Heart left ventricle (tissue), 16 donors: ENCODE measurements around the gene MACROD1. TPM values are rescaled to one million over a fixed set of nuclear protein-coding genes. Genes with fewer than 3 reads are reported as not detected.

Source experiments
- ATAC-seq, 4 donors: fragments of 200-7000 bp; cut with Tn5 transposase; one replicate each; pipeline ENCODE4 v1.9.1; 2020 to 2022; ENCODE audit warnings: moderate library complexity in 4 of 4, mild to moderate bottlenecking in 3 of 4, moderate number of reproducible peaks in 1 of 4
- DNase-seq, 5 donors: peaks; one replicate each; pipeline ENCODE4 v3.0.0-alpha.2; 2020
- H3K27ac ChIP-seq, 12 donors: fragments of 200-600 bp; sonication (generic) in 4 of 12; one replicate each; pipeline versions ENCODE4 v1.5.0 to v1.8.0; 2016 to 2022; ENCODE audit warnings: mild to moderate bottlenecking in 2 of 12
- H3K27me3 ChIP-seq, 9 donors: fragments of 200-600 bp; sonication (generic) in 2 of 9; one replicate each; pipeline versions ENCODE4 v1.5.1 to v1.8.0; 2016 to 2022; ENCODE audit warnings: mild to moderate bottlenecking in 3 of 9
- H3K36me3 ChIP-seq, 9 donors: fragments of 200-600 bp; sonication (generic) in 2 of 9; one replicate each; pipeline versions ENCODE4 v1.5.0 to v1.8.0; 2018 to 2022; ENCODE audit warnings: mild to moderate bottlenecking in 2 of 9
- H3K4me1 ChIP-seq, 12 donors: fragments of 200-600 bp; sonication (generic) in 4 of 12; one replicate each; pipeline versions ENCODE4 v1.5.0 to v1.8.0; 2016 to 2022; ENCODE audit warnings: mild to moderate bottlenecking in 3 of 12
- H3K4me3 ChIP-seq, 12 donors: fragments of 200-600 bp; sonication (generic) in 4 of 12; one replicate each; pipeline versions ENCODE4 v1.5.0 to v1.8.0; 2017 to 2022; ENCODE audit warnings: mild to moderate bottlenecking in 9 of 12, moderate library complexity in 4 of 12
- H3K9me3 ChIP-seq, 12 donors: fragments of 200-600 bp; sonication (generic) in 4 of 12; one replicate each; pipeline versions ENCODE4 v1.5.0 to v1.8.0; 2016 to 2022; ENCODE audit warnings: mild to moderate bottlenecking in 1 of 12
- CTCF ChIP-seq, 12 donors: fragments of 200-600 bp; sonication (generic) in 4 of 12; IDR thresholded peaks; one replicate each; pipeline versions ENCODE4 v1.5.0 to v1.8.0; 2018 to 2022; ENCODE audit warnings: antibody characterized with exemption in 12 of 12, mild to moderate bottlenecking in 5 of 12
- POLR2A ChIP-seq, 2 donors: fragments of 450-650 bp; IDR thresholded peaks; one replicate each; pipeline ENCODE4 v1.6.1; 2017; ENCODE audit warnings: antibody characterized with exemption in 2 of 2, mild to moderate bottlenecking in 2 of 2, moderate library complexity in 2 of 2
- WGBS, 4 donors: extraction: QIAGEN DNeasy Blood & Tissue Kit in 2 of 4; methylation state at CpG; one replicate each; pipeline versions ENCODE4 v1.1.5 to v1.1.7; 2013 to 2018; 5-methylcytosine and 5-hydroxymethylcytosine counted together
- intact Hi-C, 10 donors: fragments of 100-400 bp; cut with DNase I; formaldehyde crosslinking; loops; one replicate each; pipeline versions ENCODE4 v1.11.1 to v1.14.2; 2022
- polyA plus RNA-seq, 2 donors: library from polyadenylated mRNA; stranded (reverse); fragments of 200-250 nt; gene quantifications; one replicate each; pipeline ENCODE4 v1.2.3, GENCODE V29; 2013
- total RNA-seq, 9 donors: library from RNA; depleted of rRNA in 2 of 9; stranded (reverse); fragments of >200 nt in 2 of 9; fragmentation: NEBNext Ultra II Directional in 3 of 9; extraction: Animal tissue kit (Norgen Biotek cat#: 25700) in 3 of 9; gene quantifications; one replicate each; pipeline versions ENCODE4 v1.1.0 to v1.2.4, GENCODE V29; 2016 to 2023
- donor health status: ischemic (EF 13 %, LVEDD 7.1; RV severe dilation, severe dysfunction).
- donor health status: healthy with polysubstance abuse.
- donor health status: DM: no; HTN: yes; CAD: no.
- donor health status: DM: no; HTN: no; CAD: no.
- donor health status: ischemic (EF 25% LVEDD 6.9; RV normal size, moderate dysfunction).
- donor health status: ischemic (EF 25% LVEDD 5.7; RV mildly dilated, moderate dysfunction).
- donor health status: healthy.
- donor health status: DM: yes; HTN: yes; CAD: no.
- donor health status: ischemic (EF 35%, LVEDD 5.7; RV mildly dilated, moderate dysfunction).
- donor health status: nonischemic (EF 11% LVEDD 7.7; RV severe dilation, severe dysfunction).
- donor health status: DM: yes; HTN: yes; CAD: no.
- donor health status: PGD.
- donor health status: ischemic (EF 29% LVEDD 5.4; RV normal size, mild dysfunction).
- donor health status: nonischemic (EF 23%, LVEDD 6.1; RV moderate dilation, normal function).

MACROD1 gene
- total and polyA plus RNA-seq, 11 donors, result 48.9 to 287 (median 116) TPM

GRCh38 chr11:64074239-64074638 is 91.7 kb downstream of the MACROD1 start:
- intact Hi-C loops, result no loop called here
- WGBS, 4 donors, result 68 to 88% (median 80%) methylated on average over 10 of the region's 10 CpGs

DNA sequence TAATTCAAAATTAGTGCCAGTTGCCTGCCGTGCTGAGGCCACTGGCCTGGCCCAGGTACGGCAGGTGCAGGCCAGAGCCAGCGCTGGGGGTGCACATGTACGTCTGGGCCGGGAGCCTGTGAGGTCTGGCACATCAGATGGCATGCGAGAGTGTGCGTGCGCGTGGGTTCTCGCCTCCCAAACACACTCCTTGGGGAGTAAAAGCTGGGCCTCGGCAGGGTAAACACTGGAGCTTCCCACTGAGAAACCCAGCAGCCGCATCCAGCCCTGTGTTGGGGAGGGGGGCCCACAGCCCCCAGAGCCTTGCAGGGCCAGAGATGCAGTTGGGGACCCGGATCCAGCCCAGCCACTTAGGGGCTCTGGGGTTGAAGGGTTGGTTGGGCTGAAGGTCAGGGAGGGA is 92.4 kb downstream of the MACROD1 start:
- Histone ChIP-seq H3K27ac (no peak overlapping the region), H3K36me3 (no peaks in the 10 kb centered on the region), H3K4me1 (peaks cover 4 to 80% (median 12%) of the 10 kb centered on the region in 12 donors), H3K27me3 (no peaks in the 10 kb centered on the region), H3K4me3 (no peak overlapping the region), H3K9me3 (no peaks in the 10 kb centered on the region)
- TF ChIP-seq CTCF (IDR thresholded peaks at IDR 0.05), result no peak
- TF ChIP-seq POLR2A (IDR thresholded peaks at IDR 0.05), result no peak
- DNase-seq (no peak), ATAC-seq (no peak)
- intact Hi-C loops, result no loop called here
- WGBS, 4 donors, result 83 to 89% (median 83%) methylated on average over 8 to 13 of the region's 13 CpGs

More at GRCh38 chr11:64074239-64074638, 91.7 kb downstream of the MACROD1 start:
- TF ChIP-seq POLR2A (IDR thresholded peaks at IDR 0.05) (no peak), CTCF (IDR thresholded peaks at IDR 0.05) (no peak)
- Histone ChIP-seq H3K9me3 (no peaks in the 10 kb centered on the region), H3K27ac (no peak overlapping the region), H3K36me3 (no peaks in the 10 kb centered on the region), H3K4me3 (no peak overlapping the region), H3K4me1 (peaks cover 4 to 82% (median 14%) of the 10 kb centered on the region in 12 donors), H3K27me3 (no peaks in the 10 kb centered on the region)
- ATAC-seq, result no peak
- no peak for DNase-seq

- no peaks in the 10 kb centered on the region for H3K27me3 ChIP-seq
- ATAC-seq (no peak), DNase-seq (no peak)
- no peaks in the 10 kb centered on the region for H3K36me3 ChIP-seq
- H3K4me3 ChIP-seq, result no peak overlapping the region
- no peaks in the 10 kb centered on the region for H3K9me3 ChIP-seq
- TF ChIP-seq CTCF (IDR thresholded peaks at IDR 0.05), result no peak
- no peak for TF ChIP-seq POLR2A (IDR thresholded peaks at IDR 0.05)
- no peak overlapping the region for H3K27ac ChIP-seq
- intact Hi-C loops, result no loop called here
- WGBS, 4 donors, result 75 to 87% (median 83%) methylated on average over 9 of the region's 9 CpGs
- peaks cover 0 to 74% (median 7%) of the 10 kb centered on the region in 12 donors for H3K4me1 ChIP-seq
Observed at GRCh38 chr11:64072871-64073270, 93.0 kb downstream of the MACROD1 start.

- no peak overlapping the region for H3K27ac ChIP-seq
- H3K36me3 ChIP-seq, result no peaks in the 10 kb centered on the region
- no peak overlapping the region for H3K4me3 ChIP-seq
- TF ChIP-seq CTCF (IDR thresholded peaks at IDR 0.05) (no peak), POLR2A (IDR thresholded peaks at IDR 0.05) (no peak)
- intact Hi-C loops, result no loop called here
- DNase-seq, result no peak
- no peak for ATAC-seq
- WGBS, 4 donors, result 61 to 80% (median 65%) methylated on average over 8 of the region's 8 CpGs
- no peaks in the 10 kb centered on the region for H3K9me3 ChIP-seq
- H3K4me1 ChIP-seq, result peaks cover 0 to 69% (median 7%) of the 10 kb centered on the region in 12 donors
- no peaks in the 10 kb centered on the region for H3K27me3 ChIP-seq
Observed at GRCh38 chr11:64072403-64072802, 93.5 kb downstream of the MACROD1 start.
